PC-9 (cell line): ENCODE results near the gene NBPF4. TPM values are rescaled to one million over a fixed set of nuclear protein-coding genes. Genes with fewer than 3 reads are reported as not detected.
A peak's percentile ranks its signal among the peaks of the same experiment; 100 is the strongest.
"Not testable (repeated sequence)": the region's sequence is repeated elsewhere in the genome, so short reads cannot be mapped to it uniquely, and the experiment has no call there.

ENCODE experiments used
- BruUV-seq: library from RNA; stranded (reverse); fragments of 400-500 nt; replicated peaks from 2 replicates; lab custom pipeline; 2021; lab: Mats Ljungman, UMichigan
- CTCF ChIA-PET: fragments of 300-600 bp; sonication (Branson Sonifier 250); formaldehyde crosslinking; loops from one replicate; lab custom pipeline; 2022; ENCODE audit warnings: antibody characterized with exemption; lab: Charles Lee
- POLR2A ChIA-PET: fragments of 300-600 bp; sonication (Branson Sonifier 250); formaldehyde crosslinking; loops from one replicate; lab custom pipeline; 2022; ENCODE audit warnings: antibody characterized with exemption; ENCODE audit not compliant: unreplicated experiment; lab: Charles Lee
- DNase-seq, 2 experiments: peaks; one replicate each; pipeline versions ENCODE4 v3.0.0 to v3.0.0-alpha.2; 2015 to 2022; ENCODE audit warnings: mixed read lengths in 1 of 2
- H2AFZ ChIP-seq: fragments of 200-600 bp; sonication (generic); 2 replicates; pipeline ENCODE4 v1.8.1; 2017; ENCODE audit warnings: antibody characterized with exemption
- H3F3A ChIP-seq: fragments of 200-600 bp; sonication (generic); 2 replicates; pipeline ENCODE4 v1.8.1; 2017; ENCODE audit warnings: antibody characterized with exemption, mild to moderate bottlenecking, low read depth; ENCODE audit not compliant: insufficient read depth
- H3K27ac ChIP-seq: fragments of 200-600 bp; sonication (generic); 2 replicates; pipeline ENCODE4 v1.6.1; 2016; ENCODE audit warnings: mixed run types
- H3K27me3 ChIP-seq: fragments of 200-600 bp; sonication (generic); 2 replicates; pipeline ENCODE4 v1.6.1; 2016; ENCODE audit warnings: low read depth, mixed run types; ENCODE audit not compliant: insufficient read depth
- H3K36me3 ChIP-seq: fragments of 200-600 bp; sonication (generic); 2 replicates; pipeline ENCODE4 v1.6.1; 2016; ENCODE audit warnings: low read depth, mixed run types
- H3K4me1 ChIP-seq: fragments of 200-600 bp; sonication (generic); replicated peaks from 2 replicates; pipeline ENCODE4 v1.6.1; 2016; ENCODE audit warnings: mixed run types; ENCODE audit not compliant: insufficient read depth
- H3K4me2 ChIP-seq: fragments of 200-600 bp; sonication (generic); 2 replicates; pipeline ENCODE4 v1.6.1; 2017; ENCODE audit warnings: mixed run types
- H3K4me3 ChIP-seq: fragments of 200-600 bp; sonication (generic); 2 replicates; pipeline ENCODE4 v1.6.1; 2016; ENCODE audit warnings: mixed run types
- H3K79me2 ChIP-seq: fragments of 200-600 bp; sonication (generic); 2 replicates; pipeline ENCODE4 v1.6.1; 2017; ENCODE audit warnings: low read depth, mixed run types
- H3K9me2 ChIP-seq: fragments of 200-600 bp; sonication (generic); 2 replicates; pipeline ENCODE4 v1.8.1; 2017; ENCODE audit warnings: mild to moderate bottlenecking; ENCODE audit not compliant: insufficient read depth
- H3K9me3 ChIP-seq: fragments of 200-600 bp; sonication (generic); 2 replicates; pipeline ENCODE4 v1.8.1; 2016; ENCODE audit warnings: low read depth; ENCODE audit not compliant: insufficient read depth
- H4K20me1 ChIP-seq: fragments of 200-600 bp; sonication (generic); 2 replicates; pipeline ENCODE4 v1.8.1; 2017; ENCODE audit not compliant: insufficient read depth
- CTCF ChIP-seq: fragments of 200-600 bp; sonication (generic); conservative IDR thresholded peaks from 2 replicates; pipeline ENCODE4 v1.6.1; 2017; ENCODE audit warnings: mixed run types, antibody characterized with exemption, mild to moderate bottlenecking, moderate library complexity
- EZH2 ChIP-seq: fragments of 200-600 bp; sonication (generic); IDR thresholded peaks from 2 replicates; pipeline ENCODE4 v1.8.0; 2017; ENCODE audit warnings: antibody characterized with exemption, low read depth
- intact Hi-C: fragments of 100-400 bp; cut with micrococcal nuclease; formaldehyde crosslinking; loops from one replicate; pipeline ENCODE4 v1.10.0; 2022; ENCODE audit not compliant: unreplicated experiment
- total RNA-seq: library from RNA; stranded (reverse); gene quantifications from 2 replicates; pipeline ENCODE4 v1.2.3, GENCODE V29; 2021

The NBPF4 gene
- total RNA-seq, 1 experiment from 2014 or later: 0.70 TPM

DNA sequence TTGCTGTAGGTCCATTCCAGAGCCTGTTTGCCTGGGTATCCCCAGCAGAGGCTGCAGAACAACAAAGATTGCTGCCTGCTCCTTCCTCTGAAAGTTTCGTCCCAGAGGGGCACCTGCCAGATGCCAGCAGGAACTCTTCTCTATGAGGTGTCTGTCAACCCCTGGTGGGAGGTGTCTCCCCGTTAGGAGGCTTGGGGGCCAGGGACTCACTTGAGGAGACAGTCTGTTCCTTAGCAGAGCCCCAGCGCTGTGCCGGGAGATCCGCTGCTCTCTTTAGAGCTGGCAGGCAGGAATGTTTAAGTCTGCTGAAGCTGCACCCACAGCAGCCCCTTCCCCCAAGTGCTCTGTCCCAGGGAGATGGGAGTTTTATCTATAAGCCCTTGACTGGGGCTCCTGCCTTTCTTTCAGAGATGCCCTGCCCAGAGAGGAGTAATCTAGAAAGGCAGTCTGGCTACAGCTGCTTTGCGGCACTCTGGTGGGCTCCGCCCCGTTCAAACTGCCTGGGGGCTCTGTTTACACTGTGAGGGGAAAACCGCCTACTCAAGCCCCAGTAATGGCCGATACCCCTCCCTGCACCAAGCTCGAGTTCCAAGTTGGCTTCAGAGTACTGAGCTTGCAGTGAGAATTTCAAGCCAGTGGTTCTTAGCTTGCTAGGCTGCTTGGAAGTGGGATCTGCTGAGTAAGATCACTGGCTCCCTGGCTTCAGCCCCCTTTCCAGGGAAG lies 35.0 kb downstream of the NBPF4 start:
- H3K79me2 ChIP-seq: no peaks in the 10 kb centered on the region
- no peak overlapping the region for H3K4me2 ChIP-seq
- no peaks in the 10 kb centered on the region for H3K9me3 ChIP-seq
- H3K9me2 ChIP-seq: no peaks in the 10 kb centered on the region
- peak in 1 of 2 experiments; percentile 31 for DNase-seq
- no peak for TF ChIP-seq CTCF
- no peak for TF ChIP-seq EZH2
- H3F3A ChIP-seq: no peaks in the 10 kb centered on the region
- no peaks in the 10 kb centered on the region for H3K36me3 ChIP-seq
- no peak overlapping the region for H3K4me3 ChIP-seq
- H3K27me3 ChIP-seq: no peaks in the 10 kb centered on the region
- peaks cover 11% of the 10 kb centered on the region for H3K4me1 ChIP-seq
- BruUV-seq: no TSS peak
- no peaks in the 10 kb centered on the region for H4K20me1 ChIP-seq
- no peak overlapping the region for H3K27ac ChIP-seq
- intact Hi-C loops: no loop called here
- H2AFZ ChIP-seq: no peak overlapping the region
- POLR2A ChIA-PET: no interaction called here
- CTCF ChIA-PET: no interaction called here

GRCh38 chr1:108203582-108203981 lies 40.3 kb downstream of the NBPF4 start:
- H4K20me1 ChIP-seq, H3K36me3 ChIP-seq, DNase-seq, intact Hi-C loops, POLR2A ChIA-PET, H2AFZ ChIP-seq, H3K4me3 ChIP-seq, H3K9me2 ChIP-seq, H3K27me3 ChIP-seq, H3K27ac ChIP-seq, CTCF ChIA-PET, H3K9me3 ChIP-seq, H3K4me2 ChIP-seq, BruUV-seq: not testable (repeated sequence)
- Histone ChIP-seq H3K4me1 (peaks cover 19% of the 10 kb centered on the region), H3K79me2 (peaks cover 14% of the 10 kb centered on the region), H3F3A (peaks cover 22% of the 10 kb centered on the region)

GRCh38 chr1:108201687-108202086 lies 42.2 kb downstream of the NBPF4 start:
- no peak overlapping the region for H2AFZ ChIP-seq
- no TSS peak for BruUV-seq
- peaks cover 33% of the 10 kb centered on the region for H3K79me2 ChIP-seq
- TF ChIP-seq EZH2 (no peak), CTCF (no peak)
- H3K9me3 ChIP-seq: no peaks in the 10 kb centered on the region
- ChIA-PET POLR2A (no interaction called here), CTCF (no interaction called here)
- H3K4me2 ChIP-seq: peak overlapping the region; percentile 89; the same call in 1 of the 2 replicates
- no peaks in the 10 kb centered on the region; the same call in 1 of the 2 replicates for H3K9me2 ChIP-seq
- DNase-seq: no peak
- H3K4me1 ChIP-seq: peaks cover 24% of the 10 kb centered on the region
- no peak overlapping the region for H3K4me3 ChIP-seq
- peaks cover 25% of the 10 kb centered on the region for H3F3A ChIP-seq
- peaks cover 21% of the 10 kb centered on the region for H3K36me3 ChIP-seq
- peaks cover 10% of the 10 kb centered on the region; the same call in 1 of the 2 replicates for H4K20me1 ChIP-seq
- no peak overlapping the region for H3K27ac ChIP-seq
- intact Hi-C loops: no loop called here
- no peaks in the 10 kb centered on the region for H3K27me3 ChIP-seq
